K562 (cell line): ENCODE data around the gene KYAT1. TPM values are rescaled to one million over a fixed set of nuclear protein-coding genes. Genes with fewer than 3 reads are reported as not detected.
A peak's percentile ranks its signal among the peaks of the same experiment; 100 is the strongest.

ENCODE experiments used
- ARNT ChIP-seq, 2 experiments: fragments of 450-650 bp; IDR thresholded peaks; 2 replicates each; pipeline ENCODE4 v1.6.1; 2016; ENCODE audit warnings: mild to moderate bottlenecking in 1 of 2
- ATF6 ChIP-seq: sonication (generic); formaldehyde crosslinking; IDR thresholded peaks from 2 replicates; pipeline ENCODE4 v1.4.0; 2020; ENCODE audit warnings: mild to moderate bottlenecking, missing genetic modification reagents
- CC2D1A ChIP-seq: fragments of 450-650 bp; IDR thresholded peaks from 2 replicates; pipeline ENCODE4 v1.6.1; 2017; ENCODE audit warnings: mild to moderate bottlenecking
- DACH1 ChIP-seq: fragments of 450-650 bp; IDR thresholded peaks from 2 replicates; pipeline ENCODE4 v1.6.1; 2018; ENCODE audit not compliant: partially characterized antibody
- FOXK2 ChIP-seq, 2 experiments: fragments of 450-650 bp; IDR thresholded peaks in 1 of 2; conservative IDR thresholded peaks in 1 of 2; 2 replicates each; pipeline ENCODE4 v1.6.1; 2016; ENCODE audit warnings: low read depth in 2 of 2, mild to moderate bottlenecking in 1 of 2
- GATAD2B ChIP-seq: fragments of 450-650 bp; IDR thresholded peaks from 2 replicates; pipeline ENCODE4 v1.6.1; 2017; ENCODE audit warnings: mild to moderate bottlenecking, borderline replicate concordance
- HLTF ChIP-seq: fragments of 450-650 bp; IDR thresholded peaks from 2 replicates; pipeline ENCODE4 v1.6.1; 2016
- HOMEZ ChIP-seq: fragments of 250-450 bp; sonication (Bioruptor Pico); IDR thresholded peaks from 2 replicates; pipeline ENCODE4 v1.4.0; 2020; ENCODE audit warnings: mild to moderate bottlenecking, moderate library complexity
- MAX ChIP-seq: sonication (generic); formaldehyde crosslinking; IDR thresholded peaks from 2 replicates; pipeline ENCODE4 v1.9.0; 2022; ENCODE audit warnings: mild to moderate bottlenecking, missing genetic modification reagents
- NFYB ChIP-seq: IDR thresholded peaks from 2 replicates; pipeline ENCODE4 v1.6.1; 2011; ENCODE audit warnings: mild to moderate bottlenecking, moderate library complexity; ENCODE audit not compliant: insufficient read length; ENCODE audit errors: extremely low read depth
- POLR2A ChIP-seq: fragments of 450-650 bp; conservative IDR thresholded peaks from 2 replicates; pipeline ENCODE4 v1.6.1; 2016
- SRF ChIP-seq, 2 experiments: fragments of 250-450, 450-650 bp in 1 of 2; sonication (Bioruptor Pico) in 1 of 2; sonication (generic) in 1 of 2; formaldehyde crosslinking; IDR thresholded peaks; 2 replicates each; pipeline versions ENCODE4 v1.5.0 to v1.5.1; 2020 to 2022; ENCODE audit warnings: mild to moderate bottlenecking in 1 of 2, missing genetic modification reagents in 1 of 2
- ZMIZ1 ChIP-seq, 2 experiments: fragments of 150-350 bp in 1 of 2; IDR thresholded peaks; 2 replicates each; pipeline ENCODE4 v1.6.1; 2012 to 2016; ENCODE audit warnings: low read depth in 2 of 2, low read length in 2 of 2, mild to moderate bottlenecking in 1 of 2, moderate library complexity in 1 of 2
- polyA plus RNA-seq, 8 experiments: library from polyadenylated mRNA; depleted of rRNA in 4 of 8; stranded (reverse) in 5 of 8; unstranded in 3 of 8; fragments of >200 nt; fragmentation: Nextera tagmentation in 2 of 8; fragmentation: Illumina TruSeq in 1 of 8; extraction: Ambion mirVana in 2 of 8; extraction: Trizol in 1 of 8; gene quantifications; 2 replicates each; pipeline versions ENCODE4 v1.2.1 to v1.2.3, GENCODE V29; 2011 to 2014; ENCODE audit warnings: inconsistent platforms in 1 of 8, missing spikeins in 1 of 8
- total RNA-seq, 7 experiments: library from RNA; depleted of rRNA in 6 of 7; stranded (reverse); fragments of >200 nt in 6 of 7; fragmentation: Illumina TruSeq in 2 of 7; extraction: Trizol in 2 of 7; gene quantifications; 2 replicates each; pipeline versions ENCODE4 v1.2.1 to v1.2.3, GENCODE V29; 2011 to 2021; ENCODE audit warnings: low replicate concordance in 1 of 7
- TF ChIP-seq, protein P1 (sequence below): fragments of 450-650 bp; IDR thresholded peaks from 2 replicates; pipeline ENCODE4 v1.6.1; 2017; ENCODE audit warnings: antibody characterized with exemption, mild to moderate bottlenecking

Gene KYAT1
- total and polyA plus RNA-seq, 9 of the 15 experiments (the other 6 are each of a cell fraction or from before 2014, with no cell fraction given), result 6.4 to 16.8 (median 11.1) TPM

DNA sequence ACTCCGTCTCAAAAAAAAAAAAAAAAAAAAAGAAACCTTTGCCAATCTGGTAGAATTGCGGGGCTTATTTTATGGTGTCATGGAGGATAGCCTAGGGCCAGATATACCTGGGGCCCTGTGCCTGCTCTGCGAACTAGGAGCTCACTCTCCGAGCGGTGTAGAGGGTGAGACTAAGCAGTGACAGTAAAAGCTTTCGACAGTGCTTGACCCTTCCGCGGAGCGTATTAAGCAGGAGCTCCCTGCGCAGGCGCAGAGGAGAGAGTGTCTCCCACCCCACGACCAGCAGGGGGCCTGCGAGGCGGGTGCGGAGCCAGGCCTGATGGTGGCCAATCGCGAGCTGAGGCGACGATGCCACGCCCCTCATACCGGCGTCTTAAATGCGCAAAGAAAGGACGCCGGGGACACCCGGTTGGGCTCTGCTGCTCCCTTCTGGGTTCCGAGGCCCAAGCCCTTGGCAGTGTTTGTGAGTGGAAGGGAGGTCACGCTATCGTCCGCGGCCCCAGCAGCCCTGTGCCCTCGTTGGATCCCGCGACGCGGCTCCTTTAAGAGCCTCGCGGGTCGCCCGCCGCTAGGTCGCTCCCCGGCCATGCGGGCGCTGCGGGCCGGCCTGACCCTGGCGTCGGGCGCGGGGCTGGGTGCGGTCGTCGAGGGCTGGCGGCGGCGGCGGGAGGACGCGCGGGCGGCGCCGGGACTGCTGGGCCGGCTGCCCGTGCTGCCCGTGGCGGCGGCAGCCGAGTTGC is 63.5 kb downstream of the KYAT1 start, which contains the start of gene ENDOG (continued):
- TF ChIP-seq HOMEZ (CRISPR knock-in tag), result no peak
- TF ChIP-seq GATAD2B, result peak; percentile 86; the same call in 1 of the 2 replicates
- TF ChIP-seq FOXK2 (conservative IDR thresholded peaks at IDR 0.05 in 1 of 2, IDR thresholded peaks at IDR 0.05 in 1 of 2; ENCODE audit: low read depth in 2 of 2), result peak in 1 of 2 experiments; percentile 45; a peak in 1 of 4 replicates
- TF ChIP-seq ARNT (IDR thresholded peaks at IDR 0.05), result peak; percentile 15 to 59; a peak in 1 of 4 replicates
- peak; percentile 49; the same call in 1 of the 2 replicates for TF ChIP-seq CC2D1A
- peak; percentile 94 for TF ChIP-seq POLR2A
- no peak for TF ChIP-seq DACH1
- peak; percentile 31 for TF ChIP-seq NFYB
- TF ChIP-seq ZMIZ1 (IDR thresholded peaks at IDR 0.05; ENCODE audit: low read depth in 2 of 2, low read length in 2 of 2), result no peak; a peak in 1 of 4 replicates
- peak in 1 of 2 experiments; percentile 47; a peak in 1 of 4 replicates for TF ChIP-seq SRF (CRISPR knock-in tag; IDR thresholded peaks at IDR 0.05)
- TF ChIP-seq ATF6, result 0 out of 2 replicates have a peak, but pooled peaks have one; percentile 45
- TF ChIP-seq HLTF, result 0 out of 2 replicates have a peak, but pooled peaks have one; percentile 1
- 0 out of 2 replicates have a peak, but pooled peaks have one; percentile 52 for TF ChIP-seq MAX (CRISPR knock-in tag)
- TF ChIP-seq, protein P1, sequence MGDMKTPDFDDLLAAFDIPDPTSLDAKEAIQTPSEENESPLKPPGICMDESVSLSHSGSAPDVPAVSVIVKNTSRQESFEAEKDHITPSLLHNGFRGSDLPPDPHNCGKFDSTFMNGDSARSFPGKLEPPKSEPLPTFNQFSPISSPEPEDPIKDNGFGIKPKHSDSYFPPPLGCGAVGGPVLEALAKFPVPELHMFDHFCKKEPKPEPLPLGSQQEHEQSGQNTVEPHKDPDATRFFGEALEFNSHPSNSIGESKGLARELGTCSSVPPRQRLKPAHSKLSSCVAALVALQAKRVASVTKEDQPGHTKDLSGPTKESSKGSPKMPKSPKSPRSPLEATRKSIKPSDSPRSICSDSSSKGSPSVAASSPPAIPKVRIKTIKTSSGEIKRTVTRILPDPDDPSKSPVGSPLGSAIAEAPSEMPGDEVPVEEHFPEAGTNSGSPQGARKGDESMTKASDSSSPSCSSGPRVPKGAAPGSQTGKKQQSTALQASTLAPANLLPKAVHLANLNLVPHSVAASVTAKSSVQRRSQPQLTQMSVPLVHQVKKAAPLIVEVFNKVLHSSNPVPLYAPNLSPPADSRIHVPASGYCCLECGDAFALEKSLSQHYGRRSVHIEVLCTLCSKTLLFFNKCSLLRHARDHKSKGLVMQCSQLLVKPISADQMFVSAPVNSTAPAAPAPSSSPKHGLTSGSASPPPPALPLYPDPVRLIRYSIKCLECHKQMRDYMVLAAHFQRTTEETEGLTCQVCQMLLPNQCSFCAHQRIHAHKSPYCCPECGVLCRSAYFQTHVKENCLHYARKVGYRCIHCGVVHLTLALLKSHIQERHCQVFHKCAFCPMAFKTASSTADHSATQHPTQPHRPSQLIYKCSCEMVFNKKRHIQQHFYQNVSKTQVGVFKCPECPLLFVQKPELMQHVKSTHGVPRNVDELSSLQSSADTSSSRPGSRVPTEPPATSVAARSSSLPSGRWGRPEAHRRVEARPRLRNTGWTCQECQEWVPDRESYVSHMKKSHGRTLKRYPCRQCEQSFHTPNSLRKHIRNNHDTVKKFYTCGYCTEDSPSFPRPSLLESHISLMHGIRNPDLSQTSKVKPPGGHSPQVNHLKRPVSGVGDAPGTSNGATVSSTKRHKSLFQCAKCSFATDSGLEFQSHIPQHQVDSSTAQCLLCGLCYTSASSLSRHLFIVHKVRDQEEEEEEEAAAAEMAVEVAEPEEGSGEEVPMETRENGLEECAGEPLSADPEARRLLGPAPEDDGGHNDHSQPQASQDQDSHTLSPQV, result peak; percentile 64
